ENCODE measurements around the gene ATXN2L. TPM values are rescaled to one million over a fixed set of nuclear protein-coding genes. Genes with fewer than 3 reads are reported as not detected.
A peak's percentile ranks its signal among the peaks of the same experiment; 100 is the strongest.

Gene ATXN2L
- polyA plus RNA-seq, 1 of the 3 experiments (the other 2 are of a cell fraction) = 39.2 TPM

DNA sequence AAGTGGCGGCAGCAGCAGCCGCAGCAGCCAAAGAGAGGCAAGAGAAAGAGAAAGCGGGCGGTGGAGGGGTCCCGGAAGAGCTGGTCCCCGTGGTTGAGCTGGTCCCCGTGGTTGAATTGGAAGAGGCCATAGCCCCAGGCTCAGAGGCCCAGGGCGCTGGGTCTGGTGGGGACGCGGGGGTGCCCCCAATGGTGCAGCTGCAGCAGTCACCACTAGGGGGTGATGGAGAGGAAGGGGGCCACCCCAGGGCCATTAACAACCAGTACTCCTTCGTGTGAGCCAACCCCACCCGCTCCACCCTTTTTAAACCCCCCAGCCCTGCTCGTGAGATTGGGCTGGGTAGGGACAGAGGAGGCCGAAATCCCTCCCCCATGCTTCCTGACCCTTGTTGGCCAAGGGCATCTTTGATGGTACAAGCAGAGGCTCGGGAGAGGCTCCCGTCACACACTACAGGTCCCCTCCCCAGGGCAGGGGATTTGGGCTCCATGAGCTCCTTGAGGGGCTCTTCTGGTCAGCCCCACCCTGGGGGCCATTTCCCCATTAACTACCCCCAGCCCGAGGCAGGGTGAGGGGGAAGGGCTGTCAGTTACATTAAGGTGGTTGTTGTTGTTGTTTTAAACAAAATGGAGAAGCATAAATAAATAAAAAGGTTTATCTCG lies 50.9 kb downstream of the ATXN2L start:
- Histone ChIP-seq H3K4me3 (ENCODE audit: low read depth in 2 of 2, low read length in 1 of 2) (no peak overlapping the region), H4K20me1 (ENCODE audit: insufficient read depth) (no peaks in the 10 kb centered on the region), H3K27me3 (ENCODE audit: insufficient read depth) (no peaks in the 10 kb centered on the region), H3K27ac (ENCODE audit: low read depth in 2 of 2, low read length in 1 of 2) (no peak overlapping the region), H3K4me2 (no peak overlapping the region), H3K9me2 (no peaks in the 10 kb centered on the region), H3K9ac (no peak overlapping the region), H3K79me2 (ENCODE audit: insufficient read depth) (peaks cover 2% of the 10 kb centered on the region; the same call in 1 of the 2 replicates), H3K4me1 (ENCODE audit: control insufficient read depth in 1 of 2, insufficient read depth in 2 of 2, low read depth in 1 of 2, low read length in 1 of 2) (peaks cover 0 to 3% of the 10 kb centered on the region in 2 experiments; a peak in 1 of 4 replicates), H3K36me3 (replicated peaks in 1 of 2; ENCODE audit: control insufficient read depth in 1 of 2, insufficient read depth in 2 of 2, low read length in 1 of 2) (peaks cover 4 to 59% of the 10 kb centered on the region in 2 experiments), H3K9me3 (no peaks in the 10 kb centered on the region), H2AFZ (ENCODE audit: low read depth) (no peak overlapping the region), H3F3A (replicated peaks; ENCODE audit: insufficient read depth) (peaks cover 4% of the 10 kb centered on the region)
- peak; percentile 84 for DNase-seq
- ChIA-PET POLR2A (interaction anchor here (0.6 to 1.3 kb wide), 2 partner anchors 11 kb away, joined by 3 read pairs; no protein-coding TSS in a partner anchor), CTCF (interaction anchor here (0.8 to 2.5 kb wide), 15 partner anchors 9 to 75 kb away, joined by 3 to 15 read pairs (median 3); partner anchors contain the start of gene SH2B1)
- no peak for TF ChIP-seq RAD21 (IDR thresholded peaks at IDR 0.05; ENCODE audit: low read length)
- peak; percentile 67 for TF ChIP-seq CTCF (IDR thresholded peaks at IDR 0.05)
- WGBS (ENCODE audit: low lambda C conversion rate) = 94% methylated on average over 11 of the region's 18 CpGs

DNA sequence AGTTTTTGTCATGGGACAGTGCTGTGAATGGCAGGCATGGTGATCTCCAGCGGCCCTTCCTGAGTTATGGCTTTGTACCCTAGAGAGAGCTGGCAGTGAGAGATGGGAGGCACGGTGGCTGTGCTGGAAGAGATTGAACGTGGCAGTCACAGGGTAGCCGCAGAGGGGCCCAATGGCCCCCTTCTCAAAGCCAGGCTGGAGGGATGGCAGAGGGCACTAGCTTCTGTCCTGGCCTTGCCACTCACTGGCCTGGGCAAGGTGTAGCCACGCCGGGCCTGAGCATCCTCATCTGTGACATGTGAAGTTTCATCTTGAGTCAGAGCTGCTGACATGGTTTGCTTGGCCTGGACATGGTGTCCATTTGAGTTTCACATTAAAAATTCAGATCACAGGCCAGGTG lies 51.6 kb downstream of the ATXN2L start:
- H3K4me3 ChIP-seq (ENCODE audit: low read depth in 2 of 2, low read length in 1 of 2) = no peak overlapping the region
- ChIA-PET POLR2A (interaction anchor here (0.7 to 1.3 kb wide), 3 partner anchors 11 to 330 kb away, joined by 3 read pairs; partner anchors contain the start of gene NFATC2IP), CTCF (interaction anchor here (1.0 to 2.5 kb wide), 10 partner anchors 8 to 75 kb away, joined by 3 to 15 read pairs (median 4); partner anchors contain the start of gene SH2B1)
- H3K9me2 ChIP-seq = no peaks in the 10 kb centered on the region
- H3K4me1 ChIP-seq (ENCODE audit: control insufficient read depth in 1 of 2, insufficient read depth in 2 of 2, low read depth in 1 of 2, low read length in 1 of 2) = peaks cover 0 to 10% of the 10 kb centered on the region in 2 experiments; a peak in 1 of 4 replicates
- H3K9ac ChIP-seq = no peak overlapping the region
- WGBS (ENCODE audit: low lambda C conversion rate) = 95% methylated on average over 6 of the region's 6 CpGs
- H3F3A ChIP-seq (replicated peaks; ENCODE audit: insufficient read depth) = peaks cover 4% of the 10 kb centered on the region
- H3K27me3 ChIP-seq (ENCODE audit: insufficient read depth) = no peaks in the 10 kb centered on the region
- no peak overlapping the region for H2AFZ ChIP-seq (ENCODE audit: low read depth)
- H3K4me2 ChIP-seq = no peak overlapping the region
- TF ChIP-seq YY1 (IDR thresholded peaks at IDR 0.05; ENCODE audit: low read depth) (no peak), MAX (IDR thresholded peaks at IDR 0.05; ENCODE audit: low read depth) (no peak), NFIC (IDR thresholded peaks at IDR 0.05; ENCODE audit: borderline replicate concordance) (no peak), SMC3 (IDR thresholded peaks at IDR 0.05; ENCODE audit: low read depth, low read length) (no peak), JUND (IDR thresholded peaks at IDR 0.05) (no peak), EZH2phosphoT487 (IDR thresholded peaks at IDR 0.05; ENCODE audit: borderline replicate concordance, low read depth) (no peak)
- TF ChIP-seq, protein P1, sequence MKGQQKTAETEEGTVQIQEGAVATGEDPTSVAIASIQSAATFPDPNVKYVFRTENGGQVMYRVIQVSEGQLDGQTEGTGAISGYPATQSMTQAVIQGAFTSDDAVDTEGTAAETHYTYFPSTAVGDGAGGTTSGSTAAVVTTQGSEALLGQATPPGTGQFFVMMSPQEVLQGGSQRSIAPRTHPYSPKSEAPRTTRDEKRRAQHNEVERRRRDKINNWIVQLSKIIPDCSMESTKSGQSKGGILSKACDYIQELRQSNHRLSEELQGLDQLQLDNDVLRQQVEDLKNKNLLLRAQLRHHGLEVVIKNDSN (IDR thresholded peaks at IDR 0.05; ENCODE audit: borderline replicate concordance, low read depth) = no peak
- TF ChIP-seq, protein P2, sequence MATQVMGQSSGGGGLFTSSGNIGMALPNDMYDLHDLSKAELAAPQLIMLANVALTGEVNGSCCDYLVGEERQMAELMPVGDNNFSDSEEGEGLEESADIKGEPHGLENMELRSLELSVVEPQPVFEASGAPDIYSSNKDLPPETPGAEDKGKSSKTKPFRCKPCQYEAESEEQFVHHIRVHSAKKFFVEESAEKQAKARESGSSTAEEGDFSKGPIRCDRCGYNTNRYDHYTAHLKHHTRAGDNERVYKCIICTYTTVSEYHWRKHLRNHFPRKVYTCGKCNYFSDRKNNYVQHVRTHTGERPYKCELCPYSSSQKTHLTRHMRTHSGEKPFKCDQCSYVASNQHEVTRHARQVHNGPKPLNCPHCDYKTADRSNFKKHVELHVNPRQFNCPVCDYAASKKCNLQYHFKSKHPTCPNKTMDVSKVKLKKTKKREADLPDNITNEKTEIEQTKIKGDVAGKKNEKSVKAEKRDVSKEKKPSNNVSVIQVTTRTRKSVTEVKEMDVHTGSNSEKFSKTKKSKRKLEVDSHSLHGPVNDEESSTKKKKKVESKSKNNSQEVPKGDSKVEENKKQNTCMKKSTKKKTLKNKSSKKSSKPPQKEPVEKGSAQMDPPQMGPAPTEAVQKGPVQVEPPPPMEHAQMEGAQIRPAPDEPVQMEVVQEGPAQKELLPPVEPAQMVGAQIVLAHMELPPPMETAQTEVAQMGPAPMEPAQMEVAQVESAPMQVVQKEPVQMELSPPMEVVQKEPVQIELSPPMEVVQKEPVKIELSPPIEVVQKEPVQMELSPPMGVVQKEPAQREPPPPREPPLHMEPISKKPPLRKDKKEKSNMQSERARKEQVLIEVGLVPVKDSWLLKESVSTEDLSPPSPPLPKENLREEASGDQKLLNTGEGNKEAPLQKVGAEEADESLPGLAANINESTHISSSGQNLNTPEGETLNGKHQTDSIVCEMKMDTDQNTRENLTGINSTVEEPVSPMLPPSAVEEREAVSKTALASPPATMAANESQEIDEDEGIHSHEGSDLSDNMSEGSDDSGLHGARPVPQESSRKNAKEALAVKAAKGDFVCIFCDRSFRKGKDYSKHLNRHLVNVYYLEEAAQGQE (IDR thresholded peaks at IDR 0.05; ENCODE audit: low read depth, low read length) = no peak
- no peak overlapping the region for H3K27ac ChIP-seq (ENCODE audit: low read depth in 2 of 2, low read length in 1 of 2)
- DNase-seq = no peak
- H3K79me2 ChIP-seq (ENCODE audit: insufficient read depth) = no peaks in the 10 kb centered on the region
- no peaks in the 10 kb centered on the region for H3K9me3 ChIP-seq
- peaks cover 2 to 52% of the 10 kb centered on the region in 2 experiments for H3K36me3 ChIP-seq (replicated peaks in 1 of 2; ENCODE audit: control insufficient read depth in 1 of 2, insufficient read depth in 2 of 2, low read length in 1 of 2)
- no peaks in the 10 kb centered on the region for H4K20me1 ChIP-seq (ENCODE audit: insufficient read depth)
